IMR-90 (cell line): Measurements from ENCODE around the gene RNF212. TPM values are rescaled to one million over a fixed set of nuclear protein-coding genes. Genes with fewer than 3 reads are reported as not detected.
"Not testable (repeated sequence)": the region's sequence is repeated elsewhere in the genome, so short reads cannot be mapped to it uniquely, and the experiment has no call there.

Source experiments
- ATAC-seq: fragments of 200-7000 bp; cut with Tn5 transposase; 2 replicates; pipeline ENCODE4 v1.9.1; 2020; ENCODE audit warnings: low read depth, mild to moderate bottlenecking, moderate library complexity
- BruUV-seq: library from RNA; stranded (reverse); fragments of 400-500 nt; replicated peaks from 2 replicates; lab custom pipeline; 2021; lab: Mats Ljungman, UMichigan
- CTCF ChIA-PET: fragments of 300-600 bp; formaldehyde crosslinking; extraction: SDS; loops from one replicate; lab custom pipeline; 2021; ENCODE audit warnings: antibody characterized with exemption; lab: Yijun Ruan, JAX
- POLR2A ChIA-PET: fragments of 300-600 bp; sonication (Branson Sonifier 250); formaldehyde crosslinking; loops from one replicate; lab custom pipeline; 2022; ENCODE audit warnings: antibody characterized with exemption; ENCODE audit not compliant: unreplicated experiment; lab: Charles Lee
- DNase-seq: peaks from one replicate; pipeline ENCODE4 v3.0.0; 2013
- H2AFZ ChIP-seq: replicated peaks from 2 replicates; pipeline ENCODE3; 2013; ENCODE audit warnings: low read length, mild to moderate bottlenecking; ENCODE audit not compliant: poor library complexity
- H2AK5ac ChIP-seq: 2 replicates; pipeline ENCODE4 v1.6.1; 2013; ENCODE audit warnings: low read depth, low read length, inconsistent platforms
- H2AK9ac ChIP-seq: replicated peaks from 2 replicates; pipeline ENCODE3; 2013; ENCODE audit warnings: mild to moderate bottlenecking, low read depth, low read length, moderate library complexity; ENCODE audit not compliant: poor library complexity
- H2BK120ac ChIP-seq: 2 replicates; pipeline ENCODE4 v1.6.1; 2013; ENCODE audit warnings: low read depth, low read length, inconsistent platforms
- H2BK15ac ChIP-seq: 3 replicates; pipeline ENCODE4 v1.6.1; 2013; ENCODE audit warnings: low read depth, low read length, inconsistent platforms
- H2BK20ac ChIP-seq: 2 replicates; pipeline ENCODE4 v1.6.1; 2013; ENCODE audit warnings: low read depth, mild to moderate bottlenecking, inconsistent platforms, low read length, moderate library complexity
- H2BK5ac ChIP-seq: 2 replicates; pipeline ENCODE4 v1.6.1; 2013; ENCODE audit warnings: mild to moderate bottlenecking, low read depth, low read length, inconsistent platforms; ENCODE audit not compliant: poor library complexity, severe bottlenecking
- H3K14ac ChIP-seq: replicated peaks from 2 replicates; pipeline ENCODE4 v1.6.1; 2013; ENCODE audit warnings: low read depth, low read length, inconsistent platforms
- H3K18ac ChIP-seq: 2 replicates; pipeline ENCODE4 v1.6.1; 2013; ENCODE audit warnings: low read depth, low read length, control low read depth
- H3K23ac ChIP-seq: 2 replicates; pipeline ENCODE4 v1.6.1; 2013; ENCODE audit warnings: low read depth, low read length, inconsistent platforms
- H3K27ac ChIP-seq: 2 replicates; pipeline ENCODE4 v1.5.1; 2013; ENCODE audit warnings: mild to moderate bottlenecking, control low read depth, low read length; ENCODE audit not compliant: insufficient read depth
- H3K27me3 ChIP-seq: 2 replicates; pipeline ENCODE4 v1.6.1; 2013; ENCODE audit warnings: low read length; ENCODE audit not compliant: control insufficient read depth, insufficient read depth
- H3K36me3 ChIP-seq: 2 replicates; pipeline ENCODE4 v1.6.1; 2013; ENCODE audit warnings: low read length, mixed read lengths; ENCODE audit not compliant: control insufficient read depth, insufficient read depth
- H3K4ac ChIP-seq: 2 replicates; pipeline ENCODE4 v1.6.1; 2013; ENCODE audit warnings: low read depth, low read length, inconsistent platforms
- H3K4me1 ChIP-seq: 2 replicates; pipeline ENCODE4 v1.6.1; 2013; ENCODE audit warnings: low read length, mixed read lengths; ENCODE audit not compliant: control insufficient read depth, insufficient read depth
- H3K4me2 ChIP-seq: 2 replicates; pipeline ENCODE4 v1.6.1; 2013; ENCODE audit warnings: low read depth, mild to moderate bottlenecking, control low read depth, low read length, moderate library complexity
- H3K4me3 ChIP-seq: 2 replicates; pipeline ENCODE4 v1.5.1; 2013; ENCODE audit warnings: low read depth, mild to moderate bottlenecking, control low read depth, low read length, moderate library complexity; ENCODE audit not compliant: insufficient read depth
- H3K56ac ChIP-seq: 2 replicates; pipeline ENCODE4 v1.6.1; 2013; ENCODE audit warnings: low read length, inconsistent platforms; ENCODE audit not compliant: insufficient read depth; ENCODE audit errors: extremely low read depth
- H3K79me1 ChIP-seq, 2 experiments: 2 replicates each; pipeline ENCODE4 v1.6.1; 2013; ENCODE audit warnings: low read length in 2 of 2, inconsistent platforms in 1 of 2, low read depth in 1 of 2
- H3K9ac ChIP-seq: 2 replicates; pipeline ENCODE4 v1.6.1; 2013; ENCODE audit warnings: low read depth, low read length, control low read depth
- H3K9me1 ChIP-seq: 2 replicates; pipeline ENCODE4 v1.6.1; 2013; ENCODE audit warnings: low read length, inconsistent platforms; ENCODE audit not compliant: insufficient read depth
- H3K9me3 ChIP-seq: 2 replicates; pipeline ENCODE4 v1.6.1; 2013; ENCODE audit warnings: low read length; ENCODE audit not compliant: control insufficient read depth, insufficient read depth
- H4K20me1 ChIP-seq: 2 replicates; pipeline ENCODE4 v1.6.1; 2013; ENCODE audit warnings: low read length, inconsistent platforms; ENCODE audit not compliant: insufficient read depth
- H4K5ac ChIP-seq: 2 replicates; pipeline ENCODE4 v1.6.1; 2013; ENCODE audit warnings: mild to moderate bottlenecking, low read depth, low read length, control low read depth
- H4K8ac ChIP-seq, 2 experiments: 2 replicates each; pipeline ENCODE4 v1.6.1; 2013; ENCODE audit warnings: low read depth in 2 of 2, low read length in 2 of 2, control low read depth in 1 of 2, inconsistent platforms in 1 of 2
- H4K91ac ChIP-seq: 2 replicates; pipeline ENCODE4 v1.6.1; 2013; ENCODE audit warnings: low read depth, low read length, inconsistent platforms; ENCODE audit not compliant: insufficient read depth
- WGBS, 2 experiments: methylation state at CpG; one replicate each; pipeline versions ENCODE4 v1.1.5 to v1.1.7; 2013; ENCODE audit warnings: missing lambda C conversion rate in 2 of 2; ENCODE audit not compliant: insufficient read length in 1 of 2; ENCODE audit errors: extremely low coverage in 2 of 2; 5-methylcytosine and 5-hydroxymethylcytosine counted together
- dilution Hi-C: fragments of 300-500 bp; cut with HindIII; formaldehyde crosslinking; loops from one replicate; pipeline ENCODE4 v1.14.3; 2018; ENCODE audit warnings: low sequenced_read_pairs; ENCODE audit not compliant: unreplicated experiment
- in situ Hi-C: fragments of 300-500 bp; cut with MboI; formaldehyde crosslinking; loops from 3 replicates; pipeline ENCODE4 v1.14.3; 2019; ENCODE audit warnings: low sequenced_read_pairs, inconsistent platforms, mixed read lengths
- intact Hi-C: fragments of 100-400 bp; cut with micrococcal nuclease; formaldehyde crosslinking; loops from 2 replicates; pipeline ENCODE4 v1.10.0; 2022
- polyA plus RNA-seq, 3 experiments: library from polyadenylated mRNA; depleted of rRNA; stranded (reverse); fragments of >200 nt; gene quantifications; 2 replicates each; pipeline ENCODE4 v1.2.3, GENCODE V29; 2012; ENCODE audit warnings: low replicate concordance in 1 of 3
- total RNA-seq: library from RNA; depleted of rRNA; stranded (reverse); fragments of >200 nt; gene quantifications from 2 replicates; pipeline ENCODE4 v1.2.3, GENCODE V29; 2012

RNF212 gene
- total and polyA plus RNA-seq, 2 of the 4 experiments (the other 2 are of a cell fraction), result under 0.01 to 0.51 TPM

GRCh38 chr4:1054696-1055242 is 58.6 kb downstream of the RNF212 start:
- BruUV-seq, H2BK20ac ChIP-seq, dilution Hi-C loops, POLR2A ChIA-PET, H2BK5ac ChIP-seq, H3K14ac ChIP-seq, H3K9me1 ChIP-seq, H4K20me1 ChIP-seq, H3K23ac ChIP-seq, H2AK5ac ChIP-seq, H3K9me3 ChIP-seq, H4K91ac ChIP-seq, H3K27ac ChIP-seq, H3K4me1 ChIP-seq, H4K8ac ChIP-seq, H3K18ac ChIP-seq, H4K5ac ChIP-seq, H3K4me3 ChIP-seq, DNase-seq, H3K36me3 ChIP-seq, CTCF ChIA-PET, H3K79me1 ChIP-seq, H2AFZ ChIP-seq, intact Hi-C loops, H3K9ac ChIP-seq, H2AK9ac ChIP-seq, H3K4ac ChIP-seq, H3K4me2 ChIP-seq, H2BK15ac ChIP-seq, in situ Hi-C loops, H3K56ac ChIP-seq, ATAC-seq, H2BK120ac ChIP-seq: not testable (repeated sequence)
- peaks cover 54% of the 10 kb centered on the region for H3K27me3 ChIP-seq
- WGBS, 2 experiments, result 70% methylated on average over 2 of the region's 11 CpGs; no CpG with 5 or more reads in 1 of the 2 experiments

GRCh38 chr4:1053891-1054290 is 59.5 kb downstream of the RNF212 start:
- H2BK5ac ChIP-seq, H2BK120ac ChIP-seq, H4K5ac ChIP-seq, H2BK20ac ChIP-seq, H3K56ac ChIP-seq, H3K23ac ChIP-seq, H3K18ac ChIP-seq, DNase-seq, dilution Hi-C loops, H3K36me3 ChIP-seq, H3K9me1 ChIP-seq, H2BK15ac ChIP-seq, H2AK5ac ChIP-seq, CTCF ChIA-PET, H3K4me1 ChIP-seq, H3K79me1 ChIP-seq, H4K8ac ChIP-seq, H3K9ac ChIP-seq, H3K27ac ChIP-seq, H4K20me1 ChIP-seq, BruUV-seq, H4K91ac ChIP-seq, H2AK9ac ChIP-seq, intact Hi-C loops, H3K4me2 ChIP-seq, H3K4ac ChIP-seq, in situ Hi-C loops, ATAC-seq, H3K4me3 ChIP-seq, H3K9me3 ChIP-seq, H2AFZ ChIP-seq, POLR2A ChIA-PET, H3K14ac ChIP-seq: not testable (repeated sequence)
- 81% methylated on average over 2 of the region's 7 CpGs; no CpG with 5 or more reads in 1 of the 2 experiments for WGBS, 2 experiments
- peaks cover 47% of the 10 kb centered on the region for H3K27me3 ChIP-seq
